Parietal lobe (tissue), 1 donor: ENCODE results near the gene RPA3. TPM values are rescaled to one million over a fixed set of nuclear protein-coding genes. Genes with fewer than 3 reads are reported as not detected.

Experiments
- total RNA-seq: library from RNA; depleted of rRNA; stranded (reverse); fragments of >200 nt; gene quantifications from one replicate; pipeline ENCODE4 v1.2.3, GENCODE V29; 2014

Gene RPA3
- total RNA-seq = 9.4 TPM

DNA sequence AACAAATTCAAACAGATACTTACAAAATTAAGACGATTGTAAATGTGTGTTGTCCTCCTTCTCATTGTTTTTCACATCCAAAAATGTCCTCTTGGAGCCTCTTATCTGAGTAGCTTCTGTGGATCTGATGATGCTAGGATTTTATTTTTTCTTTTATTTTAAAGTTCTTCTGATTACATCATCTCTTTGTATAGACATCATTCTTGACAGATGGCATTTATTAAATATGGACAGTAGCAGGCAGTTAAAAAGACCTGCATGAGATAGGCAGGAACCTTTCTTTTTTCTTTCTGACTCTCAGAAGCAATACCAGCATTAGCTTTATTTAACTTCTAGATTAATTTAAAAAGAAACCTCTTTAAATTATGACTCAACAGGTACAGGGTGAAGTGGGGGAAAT is at the start of gene RPA3:
Gene RPA3 (minus strand): TSS at position 116 of the 400 bp plus-strand sequence. CDS start 78,189 bp downstream, outside the sequence.

DNA sequence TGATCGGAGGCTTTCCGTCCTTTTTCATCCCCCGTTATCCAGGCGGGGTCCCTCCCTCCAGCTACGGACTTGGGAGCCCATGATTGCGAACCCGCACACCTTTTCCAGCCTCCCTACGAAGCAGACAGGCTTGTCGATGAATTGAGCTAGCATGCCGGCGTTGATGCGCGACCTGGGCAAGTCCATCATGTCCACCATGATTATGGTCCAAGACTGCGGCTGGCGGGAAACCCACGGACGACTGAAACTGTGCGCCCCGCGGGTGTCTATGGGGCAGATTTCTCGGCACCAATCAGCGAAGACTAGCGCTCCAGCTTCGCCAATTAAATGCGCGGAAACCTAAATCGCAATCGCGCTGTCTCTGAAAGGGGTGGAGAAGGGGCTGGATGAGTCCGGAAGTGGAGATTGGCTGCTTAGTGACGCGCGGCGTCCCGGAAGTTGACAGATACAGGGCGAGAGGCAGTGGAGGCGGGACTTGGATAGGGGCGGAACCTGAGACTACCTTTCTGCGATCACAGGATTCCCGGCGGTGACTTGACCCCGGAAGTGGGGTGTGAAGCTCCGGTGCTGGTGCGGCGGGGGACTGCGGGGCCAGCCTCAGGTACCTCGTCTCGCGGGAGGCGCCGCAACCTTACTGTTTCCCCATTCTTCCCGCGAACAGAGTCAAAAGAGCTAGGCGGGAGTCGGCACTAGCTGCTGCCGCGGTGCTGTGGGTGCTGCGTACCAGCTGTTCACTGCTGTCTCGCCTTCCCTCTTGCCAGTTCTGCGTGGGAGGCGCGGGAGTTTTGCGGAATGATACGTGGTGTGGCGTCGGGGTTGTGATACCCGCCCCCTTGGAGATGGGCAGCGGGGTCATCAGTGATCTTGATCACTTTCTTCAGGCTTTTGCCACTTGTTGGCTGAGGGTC is 77.9 kb downstream of the RPA3 start, which contains the start of gene UMAD1:
Gene UMAD1 (plus strand): TSS at position 532 of the 908 bp plus-strand sequence. CDS start 32,620 bp downstream, outside the sequence.

Other genes starting within 250 kb of the RPA3 start
- 1.3 TPM for gene COL28A1, start 182.7 kb downstream of the RPA3 start, total RNA-seq
- 76.1 TPM for gene MIOS, start 151.7 kb downstream of the RPA3 start, total RNA-seq
- gene UMAD1, start 77.9 kb downstream of the RPA3 start, total RNA-seq = 11.3 TPM